CD14-positive monocyte (primary cell): ENCODE results near the gene DENND4A. TPM values are rescaled to one million over a fixed set of nuclear protein-coding genes. Genes with fewer than 3 reads are reported as not detected.

Experiments used
- DNase-seq, 3 donors: peaks; one replicate each; pipeline ENCODE4 v3.0.0-alpha.2; 2011 to 2022
- H2AFZ ChIP-seq: 2 replicates; pipeline ENCODE4 v1.6.0; 2012; ENCODE audit warnings: mild to moderate bottlenecking, low read depth, low read length, inconsistent platforms; ENCODE audit not compliant: insufficient read depth, poor library complexity, severe bottlenecking
- H3K27ac ChIP-seq, 2 donors: 1 replicate in 1 of 2; 2 replicates in 1 of 2; pipeline ENCODE4 v1.5.1; 2012 to 2013; ENCODE audit warnings: low read length in 2 of 2, control low read depth in 1 of 2, inconsistent platforms in 1 of 2, low read depth in 1 of 2, mild to moderate bottlenecking in 1 of 2
- H3K27me3 ChIP-seq, 2 donors: one replicate each; pipeline versions ENCODE4 v1.6.0 to v1.6.1; 2011 to 2013; ENCODE audit warnings: low read length in 2 of 2; ENCODE audit not compliant: control insufficient read depth in 2 of 2, insufficient read depth in 2 of 2
- H3K36me3 ChIP-seq, 2 donors: replicated peaks in 1 of 2; 1 replicate in 1 of 2; 2 replicates in 1 of 2; pipeline versions ENCODE4 v1.5.1 to v1.6.1; 2012 to 2013; ENCODE audit warnings: low read length in 2 of 2, control low read depth in 1 of 2, inconsistent platforms in 1 of 2, mild to moderate bottlenecking in 1 of 2; ENCODE audit not compliant: insufficient read depth in 2 of 2, control insufficient read depth in 1 of 2
- H3K4me1 ChIP-seq, 2 donors: 1 replicate in 1 of 2; 2 replicates in 1 of 2; pipeline versions ENCODE4 v1.5.1 to v1.6.1; 2012 to 2013; ENCODE audit warnings: low read length in 2 of 2, control low read depth in 1 of 2, inconsistent platforms in 1 of 2, mild to moderate bottlenecking in 1 of 2, moderate library complexity in 1 of 2; ENCODE audit not compliant: insufficient read depth in 2 of 2, control insufficient read depth in 1 of 2
- H3K4me2 ChIP-seq: replicated peaks from 2 replicates; pipeline ENCODE3; 2012; ENCODE audit warnings: low read length, moderate library complexity, mild to moderate bottlenecking; ENCODE audit not compliant: poor library complexity, severe bottlenecking; ENCODE audit errors: extremely low read depth
- H3K4me3 ChIP-seq, 3 experiments: fragments of 200-600 bp in 1 of 3; sonication (generic) in 1 of 3; replicated peaks in 1 of 3; 1 replicate in 2 of 3; 2 replicates in 1 of 3; pipeline ENCODE4 v1.5.1; 2011 to 2013; ENCODE audit warnings: low read length in 3 of 3, mild to moderate bottlenecking in 3 of 3, control low read depth in 2 of 3, low read depth in 2 of 3, inconsistent platforms in 1 of 3, moderate library complexity in 1 of 3
- H3K79me2 ChIP-seq: 2 replicates; pipeline ENCODE4 v1.6.0; 2012; ENCODE audit warnings: mild to moderate bottlenecking, control low read depth, inconsistent platforms, low read length, moderate library complexity; ENCODE audit not compliant: insufficient read depth
- H3K9ac ChIP-seq: 2 replicates; pipeline ENCODE4 v1.6.0; 2017; ENCODE audit warnings: low read length, mild to moderate bottlenecking; ENCODE audit not compliant: insufficient read depth, poor library complexity, severe bottlenecking
- H3K9me3 ChIP-seq, 2 donors: replicated peaks in 1 of 2; 1 replicate in 1 of 2; 2 replicates in 1 of 2; pipeline versions ENCODE4 v1.5.1 to v1.6.1; 2012 to 2013; ENCODE audit warnings: low read length in 2 of 2, control low read depth in 1 of 2; ENCODE audit not compliant: control insufficient read depth in 1 of 2, insufficient read depth in 1 of 2
- H4K20me1 ChIP-seq: 2 replicates; pipeline ENCODE4 v1.6.0; 2012; ENCODE audit warnings: mild to moderate bottlenecking, low read length, control low read depth, moderate library complexity; ENCODE audit not compliant: insufficient read depth
- H3K27ac Mint-ChIP-seq, 7 donors: one replicate each; pipeline ENCODE4 v1.8.0; 2020; ENCODE audit warnings: mild to moderate bottlenecking in 7 of 7, mixed read lengths in 7 of 7, moderate library complexity in 6 of 7, inconsistent platforms in 2 of 7
- H3K27me3 Mint-ChIP-seq, 3 donors: one replicate each; pipeline ENCODE4 v1.8.0; 2021 to 2022; ENCODE audit warnings: low read depth in 3 of 3, mild to moderate bottlenecking in 3 of 3, mixed read lengths in 3 of 3, moderate library complexity in 3 of 3, inconsistent platforms in 1 of 3
- H3K36me3 Mint-ChIP-seq, 2 donors: one replicate each; pipeline ENCODE4 v1.8.0; 2020; ENCODE audit warnings: mixed read lengths in 2 of 2, inconsistent platforms in 1 of 2, mild to moderate bottlenecking in 1 of 2
- H3K4me1 Mint-ChIP-seq: one replicate; pipeline ENCODE4 v1.8.0; 2020; ENCODE audit warnings: mild to moderate bottlenecking, mixed read lengths
- H3K4me3 Mint-ChIP-seq, 2 donors: one replicate each; pipeline ENCODE4 v1.8.0; 2020; ENCODE audit warnings: mild to moderate bottlenecking in 2 of 2, mixed read lengths in 2 of 2, moderate library complexity in 1 of 2
- H3K9me3 Mint-ChIP-seq, 7 donors: one replicate each; pipeline ENCODE4 v1.8.0; 2020 to 2022; ENCODE audit warnings: mixed read lengths in 7 of 7, mild to moderate bottlenecking in 6 of 7, moderate library complexity in 6 of 7, inconsistent platforms in 2 of 7
- WGBS: methylation state at CpG from one replicate; pipeline ENCODE4 v1.1.5; 2013; ENCODE audit warnings: missing lambda C conversion rate; ENCODE audit not compliant: insufficient coverage; 5-methylcytosine and 5-hydroxymethylcytosine counted together
- intact Hi-C, 2 donors: fragments of 100-400 bp; cut with micrococcal nuclease; formaldehyde crosslinking; loops; one replicate each; pipeline versions ENCODE4 v1.15.0 to v1.15.1; 2023
- polyA plus RNA-seq, 3 donors: library from polyadenylated mRNA; depleted of rRNA in 1 of 3; unstranded in 2 of 3; stranded (reverse) in 1 of 3; fragments of 300-500 nt in 2 of 3; fragments of >200 nt in 1 of 3; fragmentation: Illumina TruSeq in 2 of 3; gene quantifications; 1 replicate in 2 of 3; 2 replicates in 1 of 3; pipeline ENCODE4 v1.2.3, GENCODE V29; 2012 to 2021
- TF ChIP-seq, protein P1 (sequence below): fragments of 200-600 bp; IDR thresholded peaks from one replicate; pipeline ENCODE4 v1.8.0; 2022; ENCODE audit warnings: antibody characterized with exemption, mild to moderate bottlenecking

DENND4A gene
- polyA plus RNA-seq, 3 donors, result 4.6 to 11.0 (median 6.9) TPM

DNA sequence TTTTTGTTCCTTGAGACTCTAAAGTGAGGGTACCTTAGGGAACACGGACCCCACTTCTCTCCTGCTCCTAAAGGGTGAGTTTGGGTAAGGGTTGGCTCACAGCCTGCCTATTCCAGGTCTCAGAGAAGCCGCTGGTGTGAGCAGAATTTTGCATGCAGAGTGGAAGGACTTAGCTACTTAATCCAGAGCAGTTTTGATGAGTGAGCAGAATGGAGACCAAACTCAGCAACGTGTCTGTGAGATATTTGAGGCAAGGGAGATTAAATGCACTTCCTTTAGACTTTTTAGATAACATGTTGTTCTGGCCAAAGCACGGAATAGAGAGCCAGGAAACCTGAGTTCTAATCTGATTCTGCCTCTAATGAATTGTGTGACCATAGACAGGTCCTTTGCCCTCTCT, 165.2 kb downstream of the DENND4A start:
- 100% methylated on average over 1 of the region's 4 CpGs for WGBS
- H3K27me3 Mint-ChIP-seq, result no peaks in the 10 kb centered on the region
- Histone ChIP-seq H3K79me2 (no peaks in the 10 kb centered on the region), H2AFZ (no peak overlapping the region), H3K4me2 (no peak overlapping the region), H4K20me1 (no peaks in the 10 kb centered on the region), H3K4me1 (no peaks in the 10 kb centered on the region), H3K9me3 (no peaks in the 10 kb centered on the region), H3K9ac (no peak overlapping the region), H3K4me3 (no peak overlapping the region), H3K27me3 (no peaks in the 10 kb centered on the region), H3K27ac (no peak overlapping the region), H3K36me3 (peaks cover 0 to 15% of the 10 kb centered on the region in 2 donors)
- intact Hi-C loops, result no loop called here
- H3K36me3 Mint-ChIP-seq, result peaks cover 12 to 20% of the 10 kb centered on the region in 2 donors
- H3K4me3 Mint-ChIP-seq, result no peak overlapping the region
- no peaks in the 10 kb centered on the region for H3K9me3 Mint-ChIP-seq
- no peak overlapping the region for H3K27ac Mint-ChIP-seq
- DNase-seq, result no peak
- no peaks in the 10 kb centered on the region for H3K4me1 Mint-ChIP-seq
- TF ChIP-seq, protein P1, sequence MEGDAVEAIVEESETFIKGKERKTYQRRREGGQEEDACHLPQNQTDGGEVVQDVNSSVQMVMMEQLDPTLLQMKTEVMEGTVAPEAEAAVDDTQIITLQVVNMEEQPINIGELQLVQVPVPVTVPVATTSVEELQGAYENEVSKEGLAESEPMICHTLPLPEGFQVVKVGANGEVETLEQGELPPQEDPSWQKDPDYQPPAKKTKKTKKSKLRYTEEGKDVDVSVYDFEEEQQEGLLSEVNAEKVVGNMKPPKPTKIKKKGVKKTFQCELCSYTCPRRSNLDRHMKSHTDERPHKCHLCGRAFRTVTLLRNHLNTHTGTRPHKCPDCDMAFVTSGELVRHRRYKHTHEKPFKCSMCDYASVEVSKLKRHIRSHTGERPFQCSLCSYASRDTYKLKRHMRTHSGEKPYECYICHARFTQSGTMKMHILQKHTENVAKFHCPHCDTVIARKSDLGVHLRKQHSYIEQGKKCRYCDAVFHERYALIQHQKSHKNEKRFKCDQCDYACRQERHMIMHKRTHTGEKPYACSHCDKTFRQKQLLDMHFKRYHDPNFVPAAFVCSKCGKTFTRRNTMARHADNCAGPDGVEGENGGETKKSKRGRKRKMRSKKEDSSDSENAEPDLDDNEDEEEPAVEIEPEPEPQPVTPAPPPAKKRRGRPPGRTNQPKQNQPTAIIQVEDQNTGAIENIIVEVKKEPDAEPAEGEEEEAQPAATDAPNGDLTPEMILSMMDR, result no peak

DNA sequence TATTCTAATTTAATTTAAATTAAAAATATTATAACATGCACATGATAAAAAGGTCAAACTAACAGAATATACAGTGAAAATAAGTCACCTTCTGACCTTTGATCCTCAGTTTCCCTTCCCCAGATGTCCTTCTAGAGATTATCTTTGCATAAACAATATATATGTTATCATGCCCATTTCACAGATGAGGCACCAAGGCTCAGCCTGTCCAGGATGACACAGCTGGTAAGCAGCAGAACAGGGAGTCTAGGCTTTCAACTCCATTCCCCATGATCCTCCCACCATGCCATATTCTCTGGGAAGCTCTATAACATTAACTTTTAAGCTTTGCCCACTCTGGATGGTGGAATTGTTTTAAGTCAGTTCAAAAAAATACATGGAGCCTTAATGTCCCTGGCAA, 169.0 kb downstream of the DENND4A start:
- Histone ChIP-seq H2AFZ (no peak overlapping the region), H3K27ac (no peak overlapping the region), H3K9ac (no peak overlapping the region), H3K36me3 (peaks cover 0 to 15% of the 10 kb centered on the region in 2 donors), H3K27me3 (no peaks in the 10 kb centered on the region), H3K4me2 (no peak overlapping the region), H3K79me2 (no peaks in the 10 kb centered on the region), H3K9me3 (no peaks in the 10 kb centered on the region), H3K4me1 (no peaks in the 10 kb centered on the region), H3K4me3 (no peak overlapping the region), H4K20me1 (no peaks in the 10 kb centered on the region)
- Mint-ChIP-seq H3K4me1 (no peaks in the 10 kb centered on the region), H3K36me3 (peaks cover 14 to 25% of the 10 kb centered on the region in 2 donors), H3K4me3 (no peak overlapping the region), H3K27me3 (no peaks in the 10 kb centered on the region), H3K27ac (peak overlapping the region in 1 of 7 donors; percentile 65), H3K9me3 (no peaks in the 10 kb centered on the region)
- intact Hi-C loops, result no loop called here
- TF ChIP-seq, protein P1, result no peak
- DNase-seq, result no peak
